Measurements from ENCODE around the gene NCAM1. TPM values are rescaled to one million over a fixed set of nuclear protein-coding genes. Genes with fewer than 3 reads are reported as not detected.

The NCAM1 gene
- total RNA-seq, 1 experiment from 2014 or later: 12.0 TPM

GRCh38 chr11:113260096-113260425 is 298.8 kb downstream of the NCAM1 start:
- H3K27me3 ChIP-seq (replicated peaks; ENCODE audit: insufficient read depth, low read depth, low read length, poor library complexity): no peaks in the 10 kb centered on the region
- H3K9me3 ChIP-seq (ENCODE audit: low read depth, low read length, poor library complexity, severe bottlenecking): no peaks in the 10 kb centered on the region
- BruUV-seq (replicated peaks): no TSS peak
- DNase-seq (ENCODE audit: low spot score): no peak
- TF ChIP-seq EZH2 (IDR thresholded peaks at IDR 0.05; ENCODE audit: borderline replicate concordance, low read depth, low read length, poor library complexity, severe bottlenecking): no peak
- peaks cover 15% of the 10 kb centered on the region for H3K4me1 ChIP-seq (ENCODE audit: insufficient read depth, low read length, poor library complexity, severe bottlenecking)
- ChIA-PET POLR2A (ENCODE audit: low non-redundant PET) (no interaction called here), CTCF (no interaction called here)
- no peaks in the 10 kb centered on the region for H3K36me3 ChIP-seq (ENCODE audit: insufficient read depth, low read length, poor library complexity, severe bottlenecking)
- no peak overlapping the region for H3K4me3 ChIP-seq (ENCODE audit: low read depth, low read length, poor library complexity, severe bottlenecking)
- no peak overlapping the region for H3K27ac ChIP-seq (ENCODE audit: low read depth, low read length, poor library complexity, severe bottlenecking)
- intact Hi-C loops (cut with micrococcal nuclease; ENCODE audit: unreplicated experiment): no loop called here

DNA sequence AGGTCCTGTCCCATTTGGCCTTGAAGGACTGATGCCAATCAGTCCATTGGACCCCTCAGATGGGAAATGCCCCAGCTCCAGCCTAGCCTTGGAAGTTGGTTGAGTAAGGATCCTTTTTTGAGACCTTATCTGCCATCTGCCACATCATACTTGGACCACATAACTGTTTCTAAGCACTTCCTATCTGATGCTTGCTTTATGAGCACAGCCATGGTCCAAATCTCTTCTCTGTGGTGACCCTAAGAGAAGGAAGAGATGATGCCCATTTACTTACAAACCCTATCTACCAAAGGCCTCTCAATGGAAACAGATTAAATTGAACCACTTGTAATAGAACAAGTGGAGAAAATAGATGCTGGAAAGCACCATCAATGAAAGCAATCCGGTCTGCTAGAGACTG is 299.3 kb downstream of the NCAM1 start:
- intact Hi-C loops (cut with micrococcal nuclease; ENCODE audit: unreplicated experiment): no loop called here

GRCh38 chr11:113261709-113262475 is 300.7 kb downstream of the NCAM1 start:
- Histone ChIP-seq H3K4me1 (ENCODE audit: insufficient read depth, low read length, poor library complexity, severe bottlenecking) (no peaks in the 10 kb centered on the region), H3K4me3 (ENCODE audit: low read depth, low read length, poor library complexity, severe bottlenecking) (no peak overlapping the region), H3K36me3 (ENCODE audit: insufficient read depth, low read length, poor library complexity, severe bottlenecking) (no peaks in the 10 kb centered on the region), H3K27ac (ENCODE audit: low read depth, low read length, poor library complexity, severe bottlenecking) (no peak overlapping the region), H3K9me3 (ENCODE audit: low read depth, low read length, poor library complexity, severe bottlenecking) (no peaks in the 10 kb centered on the region), H3K27me3 (replicated peaks; ENCODE audit: insufficient read depth, low read depth, low read length, poor library complexity) (no peaks in the 10 kb centered on the region)
- TF ChIP-seq CTCF (conservative IDR thresholded peaks at IDR 0.05; ENCODE audit: low read depth, low read length) (no peak), EZH2 (IDR thresholded peaks at IDR 0.05; ENCODE audit: borderline replicate concordance, low read depth, low read length, poor library complexity, severe bottlenecking) (no peak)
- ChIA-PET CTCF (no interaction called here), POLR2A (ENCODE audit: low non-redundant PET) (no interaction called here)
- DNase-seq (ENCODE audit: low spot score): no peak
- BruUV-seq (replicated peaks): no TSS peak
- intact Hi-C loops (cut with micrococcal nuclease; ENCODE audit: unreplicated experiment): no loop called here

More for the DNA sequence above, 299.3 kb downstream of the NCAM1 start:
- Histone ChIP-seq H3K27ac (ENCODE audit: low read depth, low read length, poor library complexity, severe bottlenecking) (no peak overlapping the region), H3K36me3 (ENCODE audit: insufficient read depth, low read length, poor library complexity, severe bottlenecking) (no peaks in the 10 kb centered on the region), H3K9me3 (ENCODE audit: low read depth, low read length, poor library complexity, severe bottlenecking) (no peaks in the 10 kb centered on the region), H3K27me3 (replicated peaks; ENCODE audit: insufficient read depth, low read depth, low read length, poor library complexity) (no peaks in the 10 kb centered on the region), H3K4me3 (ENCODE audit: low read depth, low read length, poor library complexity, severe bottlenecking) (no peak overlapping the region), H3K4me1 (ENCODE audit: insufficient read depth, low read length, poor library complexity, severe bottlenecking) (peaks cover 11% of the 10 kb centered on the region)
- ChIA-PET POLR2A (ENCODE audit: low non-redundant PET) (no interaction called here), CTCF (no interaction called here)
- no peak for DNase-seq (ENCODE audit: low spot score)
- TF ChIP-seq CTCF (conservative IDR thresholded peaks at IDR 0.05; ENCODE audit: low read depth, low read length) (no peak), EZH2 (IDR thresholded peaks at IDR 0.05; ENCODE audit: borderline replicate concordance, low read depth, low read length, poor library complexity, severe bottlenecking) (no peak)
- BruUV-seq (replicated peaks): no TSS peak

DNA sequence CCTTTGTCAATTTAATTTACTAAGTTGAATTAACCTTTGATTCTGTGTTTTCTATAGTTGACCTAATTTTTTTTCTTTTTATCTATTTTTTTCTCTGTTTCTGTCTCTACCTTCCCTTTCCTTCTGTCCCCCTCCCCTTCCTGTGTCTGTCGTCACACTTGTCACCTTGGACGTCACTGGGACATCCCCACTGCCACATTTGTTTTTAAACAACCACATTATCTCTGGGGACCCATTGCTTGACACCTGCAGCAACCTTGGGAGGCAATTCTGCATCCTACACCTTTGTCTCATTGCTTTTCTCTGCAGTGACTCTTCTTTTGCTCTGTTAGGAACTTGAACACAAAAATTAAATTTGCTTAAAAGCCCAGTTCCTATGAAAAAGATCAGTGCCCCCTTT is 301.4 kb downstream of the NCAM1 start:
- ChIA-PET POLR2A (ENCODE audit: low non-redundant PET) (no interaction called here), CTCF (interaction anchor here (1.1 kb wide), 1 partner anchor 10 kb away, joined by 3 read pairs; no protein-coding TSS in a partner anchor)
- no peak overlapping the region for H3K4me3 ChIP-seq (ENCODE audit: low read depth, low read length, poor library complexity, severe bottlenecking)
- no peaks in the 10 kb centered on the region for H3K9me3 ChIP-seq (ENCODE audit: low read depth, low read length, poor library complexity, severe bottlenecking)
- DNase-seq (ENCODE audit: low spot score): no peak
- no peak overlapping the region for H3K27ac ChIP-seq (ENCODE audit: low read depth, low read length, poor library complexity, severe bottlenecking)
- H3K27me3 ChIP-seq (replicated peaks; ENCODE audit: insufficient read depth, low read depth, low read length, poor library complexity): no peaks in the 10 kb centered on the region
- no peaks in the 10 kb centered on the region for H3K4me1 ChIP-seq (ENCODE audit: insufficient read depth, low read length, poor library complexity, severe bottlenecking)
- no TSS peak for BruUV-seq (replicated peaks)
- TF ChIP-seq CTCF (conservative IDR thresholded peaks at IDR 0.05; ENCODE audit: low read depth, low read length) (no peak), EZH2 (IDR thresholded peaks at IDR 0.05; ENCODE audit: borderline replicate concordance, low read depth, low read length, poor library complexity, severe bottlenecking) (no peak)
- H3K36me3 ChIP-seq (ENCODE audit: insufficient read depth, low read length, poor library complexity, severe bottlenecking): no peaks in the 10 kb centered on the region
- intact Hi-C loops (cut with micrococcal nuclease; ENCODE audit: unreplicated experiment): no loop called here
